SK-N-SH treated with all-trans-retinoic acid at 6 μM for 48 hours (cell line): ENCODE results near the gene PRR29.
A peak's percentile ranks its signal among the peaks of the same experiment; 100 is the strongest.

ENCODE experiments used
- ATAC-seq: fragments of 200-7000 bp; cut with Tn5 transposase; 3 replicates; pipeline ENCODE4 v1.9.1; 2020; ENCODE audit warnings: mild to moderate bottlenecking, moderate library complexity
- ARNTL ChIP-seq: fragments of 450-650 bp; formaldehyde crosslinking; IDR thresholded peaks from 2 replicates; pipeline ENCODE4 v1.5.0; 2020; ENCODE audit warnings: low read depth, mild to moderate bottlenecking, moderate library complexity, borderline replicate concordance
- BACH2 ChIP-seq: fragments of 250-450 bp; sonication (Bioruptor Pico); IDR thresholded peaks from 2 replicates; pipeline ENCODE4 v1.9.0; 2021; ENCODE audit warnings: mild to moderate bottlenecking, borderline replicate concordance
- CSDC2 ChIP-seq: fragments of 250-450 bp; sonication (Bioruptor Pico); IDR thresholded peaks from 2 replicates; pipeline ENCODE4 v1.5.0; 2020; ENCODE audit warnings: mild to moderate bottlenecking, moderate library complexity
- CSRNP3 ChIP-seq: fragments of 250-450 bp; sonication (Bioruptor Pico); IDR thresholded peaks from 2 replicates; pipeline ENCODE4 v1.5.1; 2021; ENCODE audit warnings: mild to moderate bottlenecking, moderate library complexity
- ESRRG ChIP-seq: fragments of 250-450 bp; sonication (Bioruptor Pico); IDR thresholded peaks from 2 replicates; pipeline ENCODE4 v1.6.1; 2021; ENCODE audit warnings: mild to moderate bottlenecking
- ISL1 ChIP-seq: fragments of 250-450 bp; sonication (Bioruptor Pico); IDR thresholded peaks from 2 replicates; pipeline ENCODE4 v2.1.2; 2022; ENCODE audit warnings: mild to moderate bottlenecking, moderate library complexity
- OSR1 ChIP-seq: fragments of 250-450 bp; sonication (Bioruptor Pico); IDR thresholded peaks from 2 replicates; pipeline ENCODE4 v1.8.0; 2022; ENCODE audit warnings: moderate library complexity, mild to moderate bottlenecking, inconsistent platforms
- POU6F1 ChIP-seq: fragments of 250-450 bp; sonication (Bioruptor Pico); IDR thresholded peaks from 2 replicates; pipeline ENCODE4 v1.8.0; 2021; ENCODE audit warnings: low read depth, mild to moderate bottlenecking, moderate library complexity, borderline replicate concordance
- RARB ChIP-seq: fragments of 250-450 bp; sonication (Bioruptor Pico); IDR thresholded peaks from 2 replicates; pipeline ENCODE4 v1.8.0; 2021; ENCODE audit warnings: mild to moderate bottlenecking, moderate library complexity
- SNAI2 ChIP-seq: fragments of 250-450 bp; sonication (Bioruptor Pico); IDR thresholded peaks from 2 replicates; pipeline ENCODE4 v1.5.0; 2020; ENCODE audit warnings: mild to moderate bottlenecking, moderate library complexity
- TCF4 ChIP-seq: fragments of 250-450 bp; sonication (Bioruptor Pico); IDR thresholded peaks from 2 replicates; pipeline ENCODE4 v1.8.0; 2021; ENCODE audit warnings: mild to moderate bottlenecking, moderate library complexity, borderline replicate concordance
- TOX ChIP-seq: fragments of 250-450 bp; sonication (Bioruptor Pico); IDR thresholded peaks from 2 replicates; pipeline ENCODE4 v1.8.0; 2021; ENCODE audit warnings: mild to moderate bottlenecking, moderate library complexity, borderline replicate concordance
- ZFP3 ChIP-seq: fragments of 250-450 bp; sonication (Bioruptor Pico); IDR thresholded peaks from 2 replicates; pipeline ENCODE4 v1.5.0; 2020; ENCODE audit warnings: mild to moderate bottlenecking, moderate library complexity
- ZFP30 ChIP-seq: fragments of 450-650 bp; formaldehyde crosslinking; IDR thresholded peaks from 2 replicates; pipeline ENCODE4 v1.5.0; 2022; ENCODE audit warnings: mild to moderate bottlenecking, moderate library complexity
- ZNF70 ChIP-seq: fragments of 450-650 bp; formaldehyde crosslinking; IDR thresholded peaks from 2 replicates; pipeline ENCODE4 v1.5.0; 2020; ENCODE audit warnings: mild to moderate bottlenecking, moderate library complexity
- ZNF8 ChIP-seq: fragments of 450-650 bp; formaldehyde crosslinking; IDR thresholded peaks from 2 replicates; pipeline ENCODE4 v1.5.0; 2020; ENCODE audit warnings: mild to moderate bottlenecking, moderate library complexity
- TF ChIP-seq, protein P1 (sequence below): fragments of 250-450 bp; sonication (Bioruptor Pico); IDR thresholded peaks from 2 replicates; pipeline ENCODE4 v1.5.0; 2020; ENCODE audit warnings: mild to moderate bottlenecking, moderate library complexity
- TF ChIP-seq, protein P2 (sequence below): fragments of 250-450 bp; sonication (Bioruptor Pico); IDR thresholded peaks from 2 replicates; pipeline ENCODE4 v1.8.0; 2020; ENCODE audit warnings: mild to moderate bottlenecking, moderate library complexity, borderline replicate concordance
- TF ChIP-seq, protein P3 (sequence below): fragments of 250-450 bp; sonication (Bioruptor Pico); IDR thresholded peaks from 2 replicates; pipeline ENCODE4 v1.5.1; 2020; ENCODE audit warnings: low read depth, mild to moderate bottlenecking, moderate library complexity

The PRR29 gene

GRCh38 chr17:64015447-64015846 is 17.3 kb downstream of the PRR29 start (continued):
- no peak for TF ChIP-seq ZFP3 (CRISPR knock-in tag)
- TF ChIP-seq, all 23 proteins: peak for 0

DNA sequence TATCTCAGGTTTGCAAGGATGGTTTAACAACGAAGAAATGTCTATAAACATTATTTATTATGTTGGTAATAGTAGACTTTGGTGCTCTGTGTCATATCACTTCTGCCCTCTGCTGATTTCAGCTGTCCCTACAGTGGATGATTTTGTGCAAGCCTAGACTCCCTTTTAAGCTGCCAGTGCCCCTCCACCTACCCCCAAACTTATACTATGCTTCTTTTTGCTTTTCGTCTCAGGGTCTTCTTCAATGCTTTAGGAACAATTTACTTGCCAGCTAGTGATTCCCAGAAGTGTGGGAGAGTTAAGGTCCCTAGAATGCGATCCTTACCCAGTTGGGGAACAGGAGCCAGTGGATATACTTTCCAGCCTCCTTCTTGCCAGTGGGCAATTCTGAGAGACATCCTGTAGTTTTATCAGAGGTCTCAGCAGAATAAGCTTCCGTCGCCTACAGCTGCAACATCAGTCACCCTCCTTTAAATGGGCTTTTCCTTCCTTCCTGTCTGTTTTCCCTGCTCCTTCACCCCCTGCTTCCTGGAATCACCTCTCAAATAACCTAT is 18.2 kb downstream of the PRR29 start:
- ATAC-seq = peak; percentile 61; the same call in 2 of the 3 replicates
- TF ChIP-seq BACH2 (CRISPR knock-in tag) (no peak), TCF4 (CRISPR knock-in tag) (no peak), CSDC2 (no peak), ESRRG (no peak), TOX (no peak), ISL1 (no peak), ARNTL (CRISPR knock-in tag) (no peak)
- TF ChIP-seq, protein P1, sequence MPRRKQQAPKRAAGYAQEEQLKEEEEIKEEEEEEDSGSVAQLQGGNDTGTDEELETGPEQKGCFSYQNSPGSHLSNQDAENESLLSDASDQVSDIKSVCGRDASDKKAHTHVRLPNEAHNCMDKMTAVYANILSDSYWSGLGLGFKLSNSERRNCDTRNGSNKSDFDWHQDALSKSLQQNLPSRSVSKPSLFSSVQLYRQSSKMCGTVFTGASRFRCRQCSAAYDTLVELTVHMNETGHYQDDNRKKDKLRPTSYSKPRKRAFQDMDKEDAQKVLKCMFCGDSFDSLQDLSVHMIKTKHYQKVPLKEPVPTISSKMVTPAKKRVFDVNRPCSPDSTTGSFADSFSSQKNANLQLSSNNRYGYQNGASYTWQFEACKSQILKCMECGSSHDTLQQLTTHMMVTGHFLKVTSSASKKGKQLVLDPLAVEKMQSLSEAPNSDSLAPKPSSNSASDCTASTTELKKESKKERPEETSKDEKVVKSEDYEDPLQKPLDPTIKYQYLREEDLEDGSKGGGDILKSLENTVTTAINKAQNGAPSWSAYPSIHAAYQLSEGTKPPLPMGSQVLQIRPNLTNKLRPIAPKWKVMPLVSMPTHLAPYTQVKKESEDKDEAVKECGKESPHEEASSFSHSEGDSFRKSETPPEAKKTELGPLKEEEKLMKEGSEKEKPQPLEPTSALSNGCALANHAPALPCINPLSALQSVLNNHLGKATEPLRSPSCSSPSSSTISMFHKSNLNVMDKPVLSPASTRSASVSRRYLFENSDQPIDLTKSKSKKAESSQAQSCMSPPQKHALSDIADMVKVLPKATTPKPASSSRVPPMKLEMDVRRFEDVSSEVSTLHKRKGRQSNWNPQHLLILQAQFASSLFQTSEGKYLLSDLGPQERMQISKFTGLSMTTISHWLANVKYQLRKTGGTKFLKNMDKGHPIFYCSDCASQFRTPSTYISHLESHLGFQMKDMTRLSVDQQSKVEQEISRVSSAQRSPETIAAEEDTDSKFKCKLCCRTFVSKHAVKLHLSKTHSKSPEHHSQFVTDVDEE = no peak
- TF ChIP-seq, protein P2, sequence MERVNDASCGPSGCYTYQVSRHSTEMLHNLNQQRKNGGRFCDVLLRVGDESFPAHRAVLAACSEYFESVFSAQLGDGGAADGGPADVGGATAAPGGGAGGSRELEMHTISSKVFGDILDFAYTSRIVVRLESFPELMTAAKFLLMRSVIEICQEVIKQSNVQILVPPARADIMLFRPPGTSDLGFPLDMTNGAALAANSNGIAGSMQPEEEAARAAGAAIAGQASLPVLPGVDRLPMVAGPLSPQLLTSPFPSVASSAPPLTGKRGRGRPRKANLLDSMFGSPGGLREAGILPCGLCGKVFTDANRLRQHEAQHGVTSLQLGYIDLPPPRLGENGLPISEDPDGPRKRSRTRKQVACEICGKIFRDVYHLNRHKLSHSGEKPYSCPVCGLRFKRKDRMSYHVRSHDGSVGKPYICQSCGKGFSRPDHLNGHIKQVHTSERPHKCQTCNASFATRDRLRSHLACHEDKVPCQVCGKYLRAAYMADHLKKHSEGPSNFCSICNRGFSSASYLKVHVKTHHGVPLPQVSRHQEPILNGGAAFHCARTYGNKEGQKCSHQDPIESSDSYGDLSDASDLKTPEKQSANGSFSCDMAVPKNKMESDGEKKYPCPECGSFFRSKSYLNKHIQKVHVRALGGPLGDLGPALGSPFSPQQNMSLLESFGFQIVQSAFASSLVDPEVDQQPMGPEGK (CRISPR knock-in tag) = no peak

DNA sequence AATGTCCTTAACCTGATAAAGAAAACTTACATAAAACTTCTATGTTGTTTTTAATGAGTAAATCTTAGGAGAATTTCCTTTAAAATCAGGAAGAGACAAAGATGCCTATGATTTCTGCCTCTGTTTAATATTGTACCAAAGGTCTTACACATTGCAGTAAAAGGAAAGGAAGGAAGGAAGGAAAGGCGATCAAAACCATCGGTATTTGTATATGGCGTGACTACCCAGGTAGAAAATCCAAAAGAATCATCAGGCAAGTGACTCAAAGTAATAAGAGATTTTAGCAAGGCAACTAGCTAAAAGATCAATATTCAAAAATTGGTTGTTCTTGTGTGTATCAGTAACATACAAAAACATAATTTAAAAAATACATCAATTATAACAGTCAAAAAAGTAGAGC is 18.8 kb downstream of the PRR29 start:
- no peak for ATAC-seq
- TF ChIP-seq ESRRG = no peak
- no peak for TF ChIP-seq ISL1
- TF ChIP-seq, protein P2 (CRISPR knock-in tag) = no peak
- TF ChIP-seq ZNF70 (CRISPR knock-in tag) = no peak
- TF ChIP-seq POU6F1 (CRISPR knock-in tag) = no peak
- TF ChIP-seq, protein P3, sequence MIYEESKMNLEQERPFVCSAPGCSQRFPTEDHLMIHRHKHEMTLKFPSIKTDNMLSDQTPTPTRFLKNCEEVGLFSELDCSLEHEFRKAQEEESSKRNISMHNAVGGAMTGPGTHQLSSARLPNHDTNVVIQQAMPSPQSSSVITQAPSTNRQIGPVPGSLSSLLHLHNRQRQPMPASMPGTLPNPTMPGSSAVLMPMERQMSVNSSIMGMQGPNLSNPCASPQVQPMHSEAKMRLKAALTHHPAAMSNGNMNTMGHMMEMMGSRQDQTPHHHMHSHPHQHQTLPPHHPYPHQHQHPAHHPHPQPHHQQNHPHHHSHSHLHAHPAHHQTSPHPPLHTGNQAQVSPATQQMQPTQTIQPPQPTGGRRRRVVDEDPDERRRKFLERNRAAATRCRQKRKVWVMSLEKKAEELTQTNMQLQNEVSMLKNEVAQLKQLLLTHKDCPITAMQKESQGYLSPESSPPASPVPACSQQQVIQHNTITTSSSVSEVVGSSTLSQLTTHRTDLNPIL = no peak
- TF ChIP-seq BACH2 (CRISPR knock-in tag) = no peak
- no peak for TF ChIP-seq OSR1
- no peak for TF ChIP-seq ZFP30
- TF ChIP-seq RARB (CRISPR knock-in tag) = no peak
- TF ChIP-seq CSRNP3 = no peak
- TF ChIP-seq, protein P1 = no peak
- TF ChIP-seq ARNTL (CRISPR knock-in tag) = no peak
- TF ChIP-seq ZNF8 = no peak
- TF ChIP-seq SNAI2 (CRISPR knock-in tag) = no peak
